Heart left ventricle (tissue), 16 donors: ENCODE data around the gene LIME1. TPM values are rescaled to one million over a fixed set of nuclear protein-coding genes. Genes with fewer than 3 reads are reported as not detected.

Experiments
- ATAC-seq, 4 donors: fragments of 200-7000 bp; cut with Tn5 transposase; one replicate each; pipeline ENCODE4 v1.9.1; 2020 to 2022; ENCODE audit warnings: moderate library complexity in 4 of 4, mild to moderate bottlenecking in 3 of 4, moderate number of reproducible peaks in 1 of 4
- DNase-seq, 5 donors: peaks; one replicate each; pipeline ENCODE4 v3.0.0-alpha.2; 2020
- H3K27ac ChIP-seq, 12 donors: fragments of 200-600 bp; sonication (generic) in 4 of 12; one replicate each; pipeline versions ENCODE4 v1.5.0 to v1.8.0; 2016 to 2022; ENCODE audit warnings: mild to moderate bottlenecking in 2 of 12
- H3K27me3 ChIP-seq, 9 donors: fragments of 200-600 bp; sonication (generic) in 2 of 9; one replicate each; pipeline versions ENCODE4 v1.5.1 to v1.8.0; 2016 to 2022; ENCODE audit warnings: mild to moderate bottlenecking in 3 of 9
- H3K36me3 ChIP-seq, 9 donors: fragments of 200-600 bp; sonication (generic) in 2 of 9; one replicate each; pipeline versions ENCODE4 v1.5.0 to v1.8.0; 2018 to 2022; ENCODE audit warnings: mild to moderate bottlenecking in 2 of 9
- H3K4me1 ChIP-seq, 12 donors: fragments of 200-600 bp; sonication (generic) in 4 of 12; one replicate each; pipeline versions ENCODE4 v1.5.0 to v1.8.0; 2016 to 2022; ENCODE audit warnings: mild to moderate bottlenecking in 3 of 12
- H3K4me3 ChIP-seq, 12 donors: fragments of 200-600 bp; sonication (generic) in 4 of 12; one replicate each; pipeline versions ENCODE4 v1.5.0 to v1.8.0; 2017 to 2022; ENCODE audit warnings: mild to moderate bottlenecking in 9 of 12, moderate library complexity in 4 of 12
- H3K9me3 ChIP-seq, 12 donors: fragments of 200-600 bp; sonication (generic) in 4 of 12; one replicate each; pipeline versions ENCODE4 v1.5.0 to v1.8.0; 2016 to 2022; ENCODE audit warnings: mild to moderate bottlenecking in 1 of 12
- POLR2A ChIP-seq, 2 donors: fragments of 450-650 bp; IDR thresholded peaks; one replicate each; pipeline ENCODE4 v1.6.1; 2017; ENCODE audit warnings: antibody characterized with exemption in 2 of 2, mild to moderate bottlenecking in 2 of 2, moderate library complexity in 2 of 2
- WGBS, 4 donors: extraction: QIAGEN DNeasy Blood & Tissue Kit in 2 of 4; methylation state at CpG; one replicate each; pipeline versions ENCODE4 v1.1.5 to v1.1.7; 2013 to 2018; 5-methylcytosine and 5-hydroxymethylcytosine counted together
- intact Hi-C, 10 donors: fragments of 100-400 bp; cut with DNase I; formaldehyde crosslinking; loops; one replicate each; pipeline versions ENCODE4 v1.11.1 to v1.14.2; 2022
- long read RNA-seq, 3 donors: library from polyadenylated mRNA; unstranded; transcript quantifications; one replicate each; pipeline ENCODE4 v2.0.0, GENCODE V29; 2020 to 2021
- polyA plus RNA-seq, 2 donors: library from polyadenylated mRNA; stranded (reverse); fragments of 200-250 nt; gene quantifications; one replicate each; pipeline ENCODE4 v1.2.3, GENCODE V29; 2013
- total RNA-seq, 9 donors: library from RNA; depleted of rRNA in 2 of 9; stranded (reverse); fragments of >200 nt in 2 of 9; fragmentation: NEBNext Ultra II Directional in 3 of 9; extraction: Animal tissue kit (Norgen Biotek cat#: 25700) in 3 of 9; gene quantifications; one replicate each; pipeline versions ENCODE4 v1.1.0 to v1.2.4, GENCODE V29; 2016 to 2023
- TF ChIP-seq, protein P1 (sequence below), 12 donors: fragments of 200-600 bp; sonication (generic) in 4 of 12; IDR thresholded peaks; one replicate each; pipeline versions ENCODE4 v1.5.0 to v1.8.0; 2018 to 2022; ENCODE audit warnings: antibody characterized with exemption in 12 of 12, mild to moderate bottlenecking in 5 of 12
- donor health status: ischemic (EF 13 %, LVEDD 7.1; RV severe dilation, severe dysfunction).
- donor health status: healthy with polysubstance abuse.
- donor health status: DM: no; HTN: yes; CAD: no.
- donor health status: DM: no; HTN: no; CAD: no.
- donor health status: ischemic (EF 25% LVEDD 6.9; RV normal size, moderate dysfunction).
- donor health status: ischemic (EF 25% LVEDD 5.7; RV mildly dilated, moderate dysfunction).
- donor health status: healthy.
- donor health status: DM: yes; HTN: yes; CAD: no.
- donor health status: ischemic (EF 35%, LVEDD 5.7; RV mildly dilated, moderate dysfunction).
- donor health status: nonischemic (EF 11% LVEDD 7.7; RV severe dilation, severe dysfunction).
- donor health status: DM: yes; HTN: yes; CAD: no.
- donor health status: PGD.
- donor health status: ischemic (EF 29% LVEDD 5.4; RV normal size, mild dysfunction).
- donor health status: nonischemic (EF 23%, LVEDD 6.1; RV moderate dilation, normal function).

LIME1 gene, protein sequence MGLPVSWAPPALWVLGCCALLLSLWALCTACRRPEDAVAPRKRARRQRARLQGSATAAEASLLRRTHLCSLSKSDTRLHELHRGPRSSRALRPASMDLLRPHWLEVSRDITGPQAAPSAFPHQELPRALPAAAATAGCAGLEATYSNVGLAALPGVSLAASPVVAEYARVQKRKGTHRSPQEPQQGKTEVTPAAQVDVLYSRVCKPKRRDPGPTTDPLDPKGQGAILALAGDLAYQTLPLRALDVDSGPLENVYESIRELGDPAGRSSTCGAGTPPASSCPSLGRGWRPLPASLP
- 1 to 10 TPM in 8 of 9 donors, under 1 TPM in 1; 0.95 to 7.1 (median 3.4) TPM for total RNA-seq
- polyA plus RNA-seq: 1 to 10 TPM; 2.2 to 4.4 TPM
- long read RNA-seq, donor 1: 0 reads
- long read RNA-seq, donor 2: 0 reads
- long read RNA-seq, donor 3: 0 reads

DNA sequence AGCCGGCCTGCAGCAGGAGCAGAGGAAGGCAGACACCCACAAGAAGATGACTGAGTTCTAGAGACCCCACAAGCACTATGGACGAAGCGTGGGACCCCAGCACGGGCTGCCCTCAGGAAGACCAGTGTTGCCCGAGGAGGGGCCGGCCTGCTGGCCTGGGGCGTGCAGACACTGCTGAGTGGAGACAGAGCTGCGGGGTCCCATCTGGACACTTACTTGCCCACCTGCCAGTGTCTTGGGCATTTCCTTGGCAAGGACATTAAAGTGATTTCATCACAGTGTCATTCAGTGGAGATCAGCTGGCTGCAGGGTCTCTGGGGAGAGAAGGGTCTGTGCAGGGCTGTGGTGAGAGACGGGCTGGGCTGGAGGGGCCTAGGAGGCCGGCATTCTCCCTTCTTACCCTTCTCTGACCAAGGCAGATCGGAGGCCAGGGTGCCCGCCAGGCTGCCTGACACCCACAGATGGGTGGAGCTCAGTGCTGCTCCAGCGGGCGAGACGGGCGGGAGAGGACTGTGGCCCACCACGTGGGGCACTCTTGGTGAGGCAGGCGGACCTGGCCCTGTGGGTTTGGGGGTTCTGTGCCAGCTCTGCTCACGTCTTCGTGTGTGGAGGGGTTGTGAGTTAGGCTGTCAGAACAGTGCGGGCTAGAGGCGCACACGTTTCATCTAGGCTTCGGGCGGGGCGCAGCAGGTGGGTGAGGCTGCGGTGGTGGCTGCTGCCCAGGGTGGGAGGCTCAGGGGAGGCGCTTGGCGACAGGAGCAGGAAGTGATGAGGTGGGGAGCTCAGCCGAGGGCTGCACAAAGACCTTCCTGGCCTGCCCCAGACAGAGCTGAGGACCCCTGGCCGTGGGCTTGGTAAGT lies at the start of gene LIME1:
TSS of gene LIME1 (plus strand) at position 806 of the 860 bp plus-strand sequence. CDS start 886 bp downstream, outside the sequence.
- Histone ChIP-seq H3K27me3 (no peaks in the 10 kb centered on the region), H3K4me1 (peaks cover 6 to 32% (median 24%) of the 10 kb centered on the region in 12 donors), H3K4me3 (peak within 1 kb of the TSS in 7 of 12 donors; percentile 2 to 95 (median 32)), H3K36me3 (peaks cover 0 to 33% (median 25%) of the 10 kb centered on the region in 9 donors), H3K9me3 (no peaks in the 10 kb centered on the region), H3K27ac (peak within 1 kb of the TSS in 2 of 12 donors; percentile 5 to 79)
- TF ChIP-seq POLR2A (IDR thresholded peaks at IDR 0.05): no peak
- TF ChIP-seq, protein P1, sequence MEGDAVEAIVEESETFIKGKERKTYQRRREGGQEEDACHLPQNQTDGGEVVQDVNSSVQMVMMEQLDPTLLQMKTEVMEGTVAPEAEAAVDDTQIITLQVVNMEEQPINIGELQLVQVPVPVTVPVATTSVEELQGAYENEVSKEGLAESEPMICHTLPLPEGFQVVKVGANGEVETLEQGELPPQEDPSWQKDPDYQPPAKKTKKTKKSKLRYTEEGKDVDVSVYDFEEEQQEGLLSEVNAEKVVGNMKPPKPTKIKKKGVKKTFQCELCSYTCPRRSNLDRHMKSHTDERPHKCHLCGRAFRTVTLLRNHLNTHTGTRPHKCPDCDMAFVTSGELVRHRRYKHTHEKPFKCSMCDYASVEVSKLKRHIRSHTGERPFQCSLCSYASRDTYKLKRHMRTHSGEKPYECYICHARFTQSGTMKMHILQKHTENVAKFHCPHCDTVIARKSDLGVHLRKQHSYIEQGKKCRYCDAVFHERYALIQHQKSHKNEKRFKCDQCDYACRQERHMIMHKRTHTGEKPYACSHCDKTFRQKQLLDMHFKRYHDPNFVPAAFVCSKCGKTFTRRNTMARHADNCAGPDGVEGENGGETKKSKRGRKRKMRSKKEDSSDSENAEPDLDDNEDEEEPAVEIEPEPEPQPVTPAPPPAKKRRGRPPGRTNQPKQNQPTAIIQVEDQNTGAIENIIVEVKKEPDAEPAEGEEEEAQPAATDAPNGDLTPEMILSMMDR (IDR thresholded peaks at IDR 0.05): no peak
- DNase-seq: peak in 2 of 5 donors; percentile 26 to 75
- intact Hi-C loops: loop anchor here in 2 of 10 donors (5.0 to 10.0 kb wide), 2 partner anchors 61 to 79 kb away; partner anchors contain the start of gene RTEL1 (in 1 of the 2)
- ATAC-seq: no peak
- WGBS, 4 donors: 81 to 86% (median 83%) methylated on average over 15 to 31 of the region's 31 CpGs

DNA sequence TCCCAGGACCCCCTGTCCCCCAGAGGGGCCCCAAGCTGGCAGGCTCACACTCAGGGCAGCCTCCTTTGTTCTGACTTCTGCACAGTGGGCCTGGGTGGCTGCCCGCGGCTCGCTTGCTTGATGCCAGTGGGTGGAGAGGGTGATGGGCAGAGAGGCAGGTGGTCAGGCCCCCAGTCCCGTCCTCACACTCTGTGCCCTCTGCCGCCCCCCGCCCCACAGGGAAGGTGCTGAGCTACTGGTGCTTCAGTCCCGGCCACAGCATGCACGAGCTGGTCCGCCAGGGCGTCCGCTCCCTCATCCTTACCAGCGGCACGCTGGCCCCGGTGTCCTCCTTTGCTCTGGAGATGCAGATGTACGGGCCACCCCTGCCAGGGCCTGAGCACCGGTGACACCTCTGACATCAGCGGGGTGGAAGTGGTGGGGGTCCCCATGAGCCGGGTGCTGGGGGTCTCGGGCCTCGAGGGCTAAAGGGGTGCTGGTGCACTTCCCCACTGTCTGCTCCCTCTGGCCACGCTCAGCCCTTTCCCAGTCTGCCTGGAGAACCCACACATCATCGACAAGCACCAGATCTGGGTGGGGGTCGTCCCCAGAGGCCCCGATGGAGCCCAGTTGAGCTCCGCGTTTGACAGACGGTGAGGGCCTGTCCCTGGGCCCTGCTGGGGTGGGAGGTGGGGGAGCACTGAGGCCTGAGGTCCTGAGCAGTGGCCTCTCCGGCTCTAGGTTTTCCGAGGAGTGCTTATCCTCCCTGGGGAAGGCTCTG lies 48.9 kb upstream of the LIME1 start:
- Histone ChIP-seq H3K9me3 (no peaks in the 10 kb centered on the region), H3K27me3 (no peaks in the 10 kb centered on the region), H3K4me3 (peak overlapping the region in 6 of 12 donors; percentile 9 to 27 (median 22)), H3K27ac (peak overlapping the region; percentile 22 to 99 (median 88)), H3K4me1 (peaks cover 19 to 83% (median 43%) of the 10 kb centered on the region in 12 donors), H3K36me3 (peaks cover 0 to 8% (median 0%) of the 10 kb centered on the region in 9 donors)
- intact Hi-C loops: loop anchor here in 1 of 10 donors (2.0 kb wide), 1 partner anchor 61 kb away; the partner anchor contains the start of gene GMEB2
- TF ChIP-seq POLR2A (IDR thresholded peaks at IDR 0.05): no peak
- TF ChIP-seq, protein P1 (IDR thresholded peaks at IDR 0.05): no peak
- DNase-seq (no peak), ATAC-seq (no peak)
- WGBS, 4 donors: 85 to 88% (median 87%) methylated on average over 17 to 29 of the region's 29 CpGs

DNA sequence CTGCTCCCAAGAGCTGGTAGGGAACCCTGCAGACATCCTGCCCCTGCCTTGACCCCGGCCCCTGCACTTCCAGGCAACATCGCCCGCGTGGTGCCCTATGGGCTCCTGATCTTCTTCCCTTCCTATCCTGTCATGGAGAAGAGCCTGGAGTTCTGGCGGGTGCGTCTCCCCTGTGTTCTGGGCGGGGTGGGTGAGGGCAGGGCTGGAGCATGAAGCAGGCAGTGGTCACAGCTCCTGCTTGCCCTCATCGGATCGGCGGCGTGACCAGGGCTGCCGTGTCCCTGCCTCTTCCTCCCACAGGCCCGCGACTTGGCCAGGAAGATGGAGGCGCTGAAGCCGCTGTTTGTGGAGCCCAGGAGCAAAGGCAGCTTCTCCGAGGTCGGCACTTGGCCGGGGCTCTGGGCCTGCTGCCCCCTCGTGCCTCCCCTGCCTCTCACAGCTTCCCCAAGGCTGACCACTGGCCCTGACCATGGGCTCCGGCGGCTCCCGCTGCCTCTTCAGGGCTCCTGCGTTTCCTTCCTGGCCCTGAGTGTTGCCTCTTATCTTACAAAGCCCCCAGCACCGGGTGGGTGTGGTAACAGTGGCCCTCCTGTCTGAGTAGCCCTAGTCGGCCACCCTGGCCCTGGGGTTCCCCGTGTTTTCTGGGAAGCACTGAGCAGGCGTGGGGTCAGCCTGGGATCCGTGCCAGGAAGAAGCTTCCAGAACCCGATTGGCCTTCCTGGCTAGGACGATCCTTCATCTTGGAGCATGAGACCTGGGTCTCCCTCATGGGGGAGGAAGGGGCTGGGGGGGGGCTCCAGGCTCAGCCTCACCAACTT lies 48.0 kb upstream of the LIME1 start:
- peaks cover 19 to 78% (median 37%) of the 10 kb centered on the region in 12 donors for H3K4me1 ChIP-seq
- 56 to 79% (median 65%) methylated on average over 19 to 31 of the region's 31 CpGs for WGBS, 4 donors
- no peaks in the 10 kb centered on the region for H3K9me3 ChIP-seq
- no peak for TF ChIP-seq POLR2A (IDR thresholded peaks at IDR 0.05)
- TF ChIP-seq, protein P1 (IDR thresholded peaks at IDR 0.05): no peak
- no peak for ATAC-seq
- H3K27ac ChIP-seq: peak overlapping the region; percentile 22 to 99 (median 88)
- peak in 1 of 5 donors; percentile 40 for DNase-seq
- no peaks in the 10 kb centered on the region for H3K27me3 ChIP-seq
- no peak overlapping the region for H3K4me3 ChIP-seq
- H3K36me3 ChIP-seq: peaks cover 0 to 8% (median 0%) of the 10 kb centered on the region in 9 donors
- intact Hi-C loops: no loop called here
